Activated CD8-positive, alpha-beta memory T cell treated with anti-CD3 and anti-CD28 coated beads for 24 hours (primary cell): Measurements from ENCODE around the gene HTR1D.
"Not testable (repeated sequence)": the region's sequence is repeated elsewhere in the genome, so short reads cannot be mapped to it uniquely, and the experiment has no call there.

ENCODE experiments used
- DNase-seq: peaks from one replicate; pipeline ENCODE4 v3.0.0-alpha.2; 2020

Gene HTR1D

GRCh38 chr1:23217421-23218115 lies at the start of gene HTR1D:
TSS of gene HTR1D (minus strand) at chr1:23217502. CDS start at chr1:23194219, 23,283 bp downstream.
- no peak for DNase-seq

DNA sequence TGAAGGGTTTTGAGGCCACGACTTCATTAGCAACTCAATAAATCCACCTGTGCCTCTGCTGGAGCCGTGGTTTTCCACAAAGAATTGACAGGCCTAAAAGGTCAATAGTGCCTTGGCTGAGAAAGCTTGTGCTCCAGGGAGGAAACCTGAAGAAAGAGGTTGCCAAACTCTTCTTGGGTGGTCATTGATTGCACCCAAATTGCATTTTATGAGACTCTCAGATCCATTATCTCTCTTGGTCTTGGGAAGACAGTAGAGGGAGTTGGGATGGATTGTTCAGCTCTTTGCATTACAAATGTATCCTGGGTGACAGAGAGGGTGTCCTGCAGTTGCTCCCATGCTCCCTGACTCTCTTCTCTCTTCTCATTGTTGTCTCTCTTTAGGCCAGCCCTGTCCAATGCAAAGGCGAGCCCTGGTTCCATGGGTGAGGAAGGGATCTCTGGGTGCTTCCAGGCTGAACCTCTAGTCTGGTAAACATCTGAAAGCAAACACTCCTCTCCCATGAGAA lies 46.1 kb upstream of the HTR1D start:
- DNase-seq: no peak

- not testable (repeated sequence) for DNase-seq
Measured at GRCh38 chr1:23258082-23258481, 40.8 kb upstream of the HTR1D start.

DNA sequence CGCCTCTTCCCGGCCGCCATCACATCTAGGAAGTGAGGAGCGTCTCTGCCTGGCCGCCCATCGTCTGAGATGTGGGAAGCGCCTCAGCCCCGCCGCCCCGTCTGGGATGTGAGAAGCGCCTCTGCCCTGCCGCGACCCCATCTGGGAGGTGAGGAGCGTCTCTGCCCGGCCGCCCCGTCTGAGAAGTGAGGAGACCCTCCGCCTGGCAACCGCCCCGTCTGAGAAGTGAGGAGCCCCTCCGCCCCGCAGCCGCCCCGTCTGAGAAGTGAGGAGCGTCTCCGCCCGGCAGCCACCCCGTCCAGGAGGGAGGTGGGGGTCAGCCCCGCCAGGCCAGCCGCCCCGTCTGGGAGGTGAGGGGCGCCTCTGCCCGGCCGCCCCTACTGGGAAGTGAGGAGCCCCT lies 40.1 kb upstream of the HTR1D start:
- not testable (repeated sequence) for DNase-seq

DNA sequence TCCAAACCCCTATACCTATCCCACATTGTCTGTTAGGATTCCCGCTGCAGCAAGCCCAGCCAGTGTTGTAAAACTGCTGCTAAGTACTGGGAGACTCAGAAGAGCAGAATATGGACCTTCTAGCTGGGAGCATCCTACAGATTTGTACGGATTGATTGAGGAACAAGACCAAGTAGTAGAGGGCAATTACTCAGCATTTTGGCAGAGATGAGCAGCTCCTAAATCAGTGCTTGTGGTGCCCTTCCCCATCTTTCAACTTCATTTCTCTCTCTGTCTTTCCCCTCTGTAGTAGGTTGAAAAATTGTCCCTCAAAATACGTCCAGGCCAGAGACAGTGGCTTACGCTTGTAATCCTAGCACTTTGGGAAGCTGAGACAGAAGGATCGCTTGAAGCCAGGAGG lies 37.3 kb upstream of the HTR1D start:
- no peak for DNase-seq

GRCh38 chr1:23251812-23252211 lies 34.5 kb upstream of the HTR1D start:
- no peak for DNase-seq

GRCh38 chr1:23249787-23250454 lies 32.6 kb upstream of the HTR1D start:
- DNase-seq: no peak

- DNase-seq: no peak
Measured at GRCh38 chr1:23247276-23247675, 30.0 kb upstream of the HTR1D start.

- DNase-seq: no peak
Measured at GRCh38 chr1:23246274-23246673, 29.0 kb upstream of the HTR1D start.

DNA sequence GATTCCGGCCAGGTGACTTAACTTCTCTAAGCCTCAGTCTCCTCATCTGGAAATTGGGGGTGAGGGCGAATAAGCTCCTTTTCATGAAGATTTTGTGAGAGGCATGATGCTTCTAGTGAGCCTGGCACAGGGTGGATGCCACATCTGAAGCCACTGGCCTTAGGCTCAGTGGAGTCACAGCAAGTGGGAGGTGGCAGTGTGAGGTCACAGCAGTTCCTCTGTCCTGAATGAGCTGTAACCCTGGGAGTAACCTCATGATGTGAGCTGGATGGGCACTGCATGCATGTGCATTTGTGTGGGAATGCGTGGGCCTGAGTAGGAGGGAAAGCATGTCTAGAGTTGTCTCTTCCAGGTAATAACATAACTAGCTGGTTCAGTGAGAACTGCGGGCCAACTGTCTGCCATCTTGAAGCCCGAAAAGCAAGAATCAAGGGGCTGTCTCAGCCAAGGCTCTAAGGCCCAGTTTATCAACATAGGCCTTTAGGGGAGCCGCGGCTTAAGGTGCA lies 27.0 kb upstream of the HTR1D start:
- no peak for DNase-seq

- DNase-seq: no peak
Measured at GRCh38 chr1:23242414-23242813, 25.1 kb upstream of the HTR1D start.

- no peak for DNase-seq
Measured at GRCh38 chr1:23239638-23240295, 22.5 kb upstream of the HTR1D start.

- DNase-seq: no peak
Measured at GRCh38 chr1:23238565-23238964, 21.3 kb upstream of the HTR1D start.

DNA sequence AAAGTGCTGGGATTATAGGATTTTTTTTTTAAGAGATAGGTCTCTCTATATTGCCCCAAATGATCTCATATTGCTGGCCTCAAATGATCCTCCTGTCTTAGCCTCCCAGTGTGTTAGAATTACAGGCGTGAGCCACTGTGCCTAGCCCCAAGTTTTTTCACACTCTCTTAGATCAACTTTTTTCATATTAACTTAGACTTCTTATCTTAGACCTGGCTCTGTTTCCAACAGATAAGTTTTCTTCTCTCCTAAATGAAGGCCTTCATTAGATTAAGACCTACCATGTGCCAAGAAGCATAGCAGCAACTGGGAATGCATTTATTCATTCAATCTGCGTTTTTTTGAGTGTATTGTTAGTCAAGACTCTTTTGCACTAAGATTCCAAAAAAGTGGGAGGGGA lies 20.2 kb upstream of the HTR1D start:
- no peak for DNase-seq

- DNase-seq: no peak
Measured at GRCh38 chr1:23227806-23228205, 10.5 kb upstream of the HTR1D start.

DNA sequence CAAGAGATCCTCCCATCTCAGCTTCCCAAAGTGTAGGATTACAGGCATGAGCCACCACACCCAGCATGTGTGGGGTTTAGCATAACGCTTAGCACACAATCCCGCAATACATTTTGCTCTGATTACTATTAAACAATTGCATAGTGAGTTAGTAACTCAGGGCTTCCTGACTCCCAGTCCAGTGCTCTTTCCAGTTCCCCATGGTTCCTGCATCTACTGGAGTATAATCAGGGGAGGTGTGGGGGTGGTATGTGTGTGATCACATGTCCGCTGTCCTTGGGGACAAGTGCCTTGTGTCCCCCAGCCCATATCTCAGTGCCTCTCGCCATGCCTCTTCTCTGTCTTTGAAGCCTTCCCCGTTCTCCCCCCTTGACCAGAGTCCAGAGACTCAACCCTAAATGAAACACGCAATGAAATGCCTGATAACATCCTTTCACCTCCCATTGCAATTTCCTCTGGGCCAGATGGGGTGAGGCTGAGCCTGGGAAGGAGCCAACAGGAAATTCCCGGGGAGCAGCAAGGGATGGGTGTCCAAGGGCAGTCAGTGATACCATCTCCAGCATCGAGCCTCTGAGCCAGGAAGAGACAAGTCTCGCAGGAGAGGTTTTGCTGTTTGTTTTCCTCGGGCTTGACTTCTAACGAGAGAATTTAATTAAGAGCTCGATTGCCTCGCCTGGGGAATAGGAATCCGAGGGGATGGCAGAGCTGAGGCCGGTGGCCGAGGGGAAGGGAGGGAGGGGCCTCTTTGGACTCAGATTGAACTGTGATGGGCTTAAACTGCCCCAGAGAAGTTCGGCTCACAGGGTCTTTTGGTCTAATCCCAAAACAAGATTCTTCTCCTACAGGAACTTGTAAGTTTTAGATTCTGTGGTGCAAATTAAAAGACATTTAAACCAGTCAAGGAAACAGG lies 7.7 kb upstream of the HTR1D start:
- no peak for DNase-seq

DNA sequence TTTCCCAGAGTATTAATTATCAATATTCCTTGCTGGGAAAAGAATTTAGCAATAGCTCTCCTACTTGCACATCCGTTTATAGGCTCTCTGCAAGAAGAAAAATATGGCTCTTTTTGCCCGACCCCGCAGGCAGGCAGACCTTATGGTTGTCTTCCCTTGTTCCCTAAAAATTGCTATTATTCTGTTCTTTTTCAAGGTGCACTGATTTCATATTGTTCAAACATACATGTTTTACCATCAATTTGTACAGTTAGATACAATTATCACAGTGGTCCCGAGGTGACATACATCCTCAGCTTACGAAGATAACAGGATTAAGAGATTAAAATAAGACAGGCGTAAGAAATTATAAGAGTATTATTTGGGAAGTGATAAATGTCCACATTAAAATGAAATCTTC lies 6.7 kb upstream of the HTR1D start:
- DNase-seq: not testable (repeated sequence)

- not testable (repeated sequence) for DNase-seq
Measured at GRCh38 chr1:23223490-23223951, 6.2 kb upstream of the HTR1D start.

DNA sequence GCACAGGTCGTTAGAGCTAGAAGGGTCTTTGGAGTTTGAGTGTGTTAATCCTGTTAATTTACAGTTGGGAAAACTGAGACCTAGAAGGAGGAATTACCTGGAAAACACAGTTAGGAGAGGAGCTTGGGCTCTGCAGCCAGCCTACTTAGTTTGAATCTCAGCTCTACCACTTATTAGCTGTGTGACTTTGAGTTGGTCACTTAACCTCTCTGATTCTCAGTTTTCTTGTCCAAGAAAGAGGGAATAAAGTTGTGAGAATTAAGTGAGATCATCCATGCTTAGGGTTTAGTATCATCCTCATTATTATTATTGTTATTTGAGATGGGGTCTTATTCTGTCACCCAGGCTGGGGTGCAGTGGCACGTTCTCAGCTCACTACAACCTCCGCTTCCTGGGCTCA lies 5.4 kb upstream of the HTR1D start:
- DNase-seq: no peak

DNA sequence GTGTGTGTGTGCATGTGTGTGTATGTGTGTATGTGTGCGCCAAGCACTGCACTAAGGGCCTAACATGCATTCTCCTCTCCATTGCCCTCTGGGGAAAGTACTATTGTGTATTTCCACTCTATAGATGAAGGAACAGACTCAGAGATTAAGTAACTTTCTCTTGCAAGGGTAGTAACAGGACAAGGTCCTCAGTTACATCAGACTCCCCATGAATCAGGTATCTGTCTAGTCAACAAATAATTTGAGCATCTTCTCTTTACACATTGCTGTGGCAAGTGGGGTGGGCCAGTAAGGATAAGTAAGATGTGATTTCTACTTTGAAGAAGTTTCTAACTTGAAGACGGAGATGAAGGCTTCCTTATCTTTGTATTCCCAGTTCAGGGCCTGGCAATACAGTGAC lies 5.0 kb upstream of the HTR1D start:
- no peak for DNase-seq

GRCh38 chr1:23221107-23221506 lies 3.8 kb upstream of the HTR1D start:
- no peak for DNase-seq

DNA sequence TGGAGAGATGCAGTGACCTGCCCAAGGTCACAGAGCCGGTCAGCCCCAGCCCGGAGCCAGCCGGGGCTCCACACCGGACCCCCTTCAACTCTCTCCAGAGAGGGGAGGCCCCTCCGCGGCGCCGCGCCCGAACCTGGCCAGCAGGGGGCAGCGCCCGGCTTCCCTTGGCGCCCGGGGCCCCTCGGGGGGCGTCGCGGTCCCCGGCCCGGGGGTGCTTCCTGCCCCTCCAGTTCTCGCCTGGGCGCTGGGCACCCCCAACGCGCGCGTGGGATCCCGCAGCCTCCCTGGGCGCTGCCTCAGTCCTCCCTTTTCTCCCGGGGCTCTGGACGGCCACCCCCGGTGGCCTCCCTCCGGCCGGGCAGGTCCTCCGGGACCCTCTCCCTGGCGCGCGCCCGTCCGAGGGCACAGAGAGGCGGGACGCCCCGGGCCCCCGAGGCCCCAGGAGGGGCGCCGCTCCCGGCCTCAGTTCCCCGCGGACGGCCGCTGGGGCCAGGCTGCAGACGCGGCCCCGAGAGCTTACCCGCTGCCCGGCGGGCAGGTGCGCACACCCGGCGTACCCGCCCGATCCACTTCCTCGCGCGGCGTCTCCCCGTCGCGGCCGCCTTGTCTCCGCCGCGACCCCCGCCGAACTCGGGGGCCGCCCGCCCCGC lies 406 bp downstream of the HTR1D start:
- DNase-seq: peak; percentile 77
